DOHH2 (cell line): ENCODE data around the gene PAGR1.
"Not testable (repeated sequence)": the region's sequence is repeated elsewhere in the genome, so short reads cannot be mapped to it uniquely, and the experiment has no call there.

ENCODE experiments used
- H3F3A ChIP-seq: fragments of 200-600 bp; sonication (generic), shearing (Covaris generic); 2 replicates; pipeline ENCODE4 v1.6.0; 2016; ENCODE audit warnings: antibody characterized with exemption, mild to moderate bottlenecking; ENCODE audit not compliant: control insufficient read depth, insufficient read depth
- H3K27ac ChIP-seq: fragments of 200-600 bp; sonication (generic); 2 replicates; pipeline ENCODE4 v1.5.1; 2014; ENCODE audit warnings: low read depth, mild to moderate bottlenecking, low read length, moderate library complexity
- H3K27me3 ChIP-seq: fragments of 200-600 bp; sonication (generic); 2 replicates; pipeline ENCODE4 v1.6.1; 2014; ENCODE audit warnings: mild to moderate bottlenecking, low read length, mixed read lengths; ENCODE audit not compliant: control insufficient read depth
- H3K36me3 ChIP-seq: fragments of 200-600 bp; sonication (generic); 2 replicates; pipeline ENCODE4 v1.6.1; 2014; ENCODE audit warnings: mild to moderate bottlenecking, low read length, moderate library complexity, mixed read lengths; ENCODE audit not compliant: control insufficient read depth
- H3K4me1 ChIP-seq: fragments of 200-600 bp; sonication (generic); 2 replicates; pipeline ENCODE4 v1.6.1; 2014; ENCODE audit warnings: mild to moderate bottlenecking, low read length, mixed read lengths; ENCODE audit not compliant: control insufficient read depth
- H3K4me2 ChIP-seq: fragments of 200-600 bp; sonication (generic); 2 replicates; pipeline ENCODE4 v1.6.0; 2014; ENCODE audit warnings: mild to moderate bottlenecking, low read length, moderate library complexity
- H3K4me3 ChIP-seq: fragments of 200-600 bp; sonication (generic); 2 replicates; pipeline ENCODE4 v1.5.1; 2014; ENCODE audit warnings: mild to moderate bottlenecking, low read length, mixed read lengths
- H3K79me2 ChIP-seq: fragments of 200-600 bp; sonication (generic); 2 replicates; pipeline ENCODE4 v1.6.1; 2014; ENCODE audit warnings: mild to moderate bottlenecking, low read length, mixed read lengths; ENCODE audit not compliant: control insufficient read depth
- H3K9me2 ChIP-seq: fragments of 200-600 bp; sonication (generic); replicated peaks from 2 replicates; pipeline ENCODE4 v1.6.1; 2014; ENCODE audit warnings: mild to moderate bottlenecking, low read length, mixed read lengths; ENCODE audit not compliant: control insufficient read depth
- H3K9me3 ChIP-seq: fragments of 200-600 bp; sonication (generic); 2 replicates; pipeline ENCODE4 v1.6.1; 2014; ENCODE audit warnings: antibody characterized with exemption, low read length, mixed read lengths; ENCODE audit not compliant: control insufficient read depth, insufficient read depth
- H4K20me1 ChIP-seq: fragments of 200-600 bp; sonication (generic); 2 replicates; pipeline ENCODE4 v1.6.0; 2014; ENCODE audit warnings: low read depth, mild to moderate bottlenecking, antibody characterized with exemption, low read length, moderate library complexity; ENCODE audit not compliant: control insufficient read depth, insufficient read depth
- EZH2phosphoT487 ChIP-seq: fragments of 200-600 bp; sonication (generic); IDR thresholded peaks from 2 replicates; pipeline ENCODE4 v1.6.1; 2017; ENCODE audit warnings: borderline replicate concordance, mild to moderate bottlenecking, antibody characterized with exemption, low read length, moderate library complexity, mixed read lengths
- TF ChIP-seq, protein P1 (sequence below): fragments of 200-600 bp; sonication (generic); IDR thresholded peaks from one replicate; pipeline ENCODE4 v1.5.1; 2014; ENCODE audit warnings: antibody characterized with exemption, mild to moderate bottlenecking, low read depth, low read length; ENCODE audit not compliant: poor library complexity, severe bottlenecking

PAGR1 gene

DNA sequence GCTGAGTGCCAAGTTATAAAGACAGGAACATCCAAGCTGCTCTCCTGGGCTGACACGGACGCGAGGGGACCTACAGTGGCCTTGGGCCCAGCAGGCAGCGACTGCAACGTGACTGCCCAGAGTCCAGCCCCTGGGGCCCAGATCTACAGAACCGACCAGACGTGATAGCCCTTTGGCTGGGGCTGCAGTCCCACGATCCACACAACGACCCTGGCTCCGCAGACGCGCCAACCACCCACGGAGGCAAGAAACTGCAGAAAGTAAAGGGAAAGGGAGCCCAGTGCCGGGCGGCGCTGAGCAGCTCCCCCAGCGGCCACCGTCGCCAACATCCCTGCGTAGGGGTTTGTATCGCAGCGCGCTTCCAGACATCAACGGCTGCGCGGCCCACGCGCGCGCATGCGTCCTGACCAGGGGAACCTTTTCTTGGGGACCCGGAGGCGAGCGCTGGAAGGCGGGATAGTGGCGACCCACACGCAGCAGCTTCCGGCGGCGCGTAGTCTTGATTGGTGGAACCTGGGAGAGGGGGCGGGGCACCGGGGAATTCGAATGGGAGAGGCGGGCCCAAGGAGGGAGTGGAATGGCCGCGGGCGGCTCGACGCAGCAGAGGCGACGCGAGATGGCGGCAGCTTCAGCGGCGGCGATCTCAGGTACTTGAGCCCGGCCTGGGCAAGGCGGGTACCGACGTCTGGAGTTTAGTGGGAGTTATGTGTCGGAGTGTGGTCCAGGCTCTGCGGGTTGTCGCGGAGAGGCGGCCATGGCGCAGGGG, 25.6 kb upstream of the PAGR1 start, which contains the start of gene KIF22:
Gene KIF22, plus strand, starts transcription at position 569 of the 766 bp plus-strand sequence. Its CDS starts 9 bp downstream, at position 578.
- Histone ChIP-seq H3K79me2 (peaks cover 48% of the 10 kb centered on the region), H3K4me3 (peak within 1 kb of the TSS; percentile 91), H3K9me2 (no peaks in the 10 kb centered on the region), H3K4me1 (peaks cover 33% of the 10 kb centered on the region), H3K27me3 (no peaks in the 10 kb centered on the region), H3K27ac (peak within 1 kb of the TSS; percentile 61), H3K4me2 (peak within 1 kb of the TSS; percentile 89), H3F3A (no peaks in the 10 kb centered on the region; the same call in 1 of the 2 replicates), H3K36me3 (peaks cover 47% of the 10 kb centered on the region), H4K20me1 (peaks cover 19% of the 10 kb centered on the region; the same call in 1 of the 2 replicates), H3K9me3 (no peaks in the 10 kb centered on the region)
- no peak for TF ChIP-seq EZH2phosphoT487
- TF ChIP-seq, protein P1, sequence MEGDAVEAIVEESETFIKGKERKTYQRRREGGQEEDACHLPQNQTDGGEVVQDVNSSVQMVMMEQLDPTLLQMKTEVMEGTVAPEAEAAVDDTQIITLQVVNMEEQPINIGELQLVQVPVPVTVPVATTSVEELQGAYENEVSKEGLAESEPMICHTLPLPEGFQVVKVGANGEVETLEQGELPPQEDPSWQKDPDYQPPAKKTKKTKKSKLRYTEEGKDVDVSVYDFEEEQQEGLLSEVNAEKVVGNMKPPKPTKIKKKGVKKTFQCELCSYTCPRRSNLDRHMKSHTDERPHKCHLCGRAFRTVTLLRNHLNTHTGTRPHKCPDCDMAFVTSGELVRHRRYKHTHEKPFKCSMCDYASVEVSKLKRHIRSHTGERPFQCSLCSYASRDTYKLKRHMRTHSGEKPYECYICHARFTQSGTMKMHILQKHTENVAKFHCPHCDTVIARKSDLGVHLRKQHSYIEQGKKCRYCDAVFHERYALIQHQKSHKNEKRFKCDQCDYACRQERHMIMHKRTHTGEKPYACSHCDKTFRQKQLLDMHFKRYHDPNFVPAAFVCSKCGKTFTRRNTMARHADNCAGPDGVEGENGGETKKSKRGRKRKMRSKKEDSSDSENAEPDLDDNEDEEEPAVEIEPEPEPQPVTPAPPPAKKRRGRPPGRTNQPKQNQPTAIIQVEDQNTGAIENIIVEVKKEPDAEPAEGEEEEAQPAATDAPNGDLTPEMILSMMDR: peak; percentile 76

DNA sequence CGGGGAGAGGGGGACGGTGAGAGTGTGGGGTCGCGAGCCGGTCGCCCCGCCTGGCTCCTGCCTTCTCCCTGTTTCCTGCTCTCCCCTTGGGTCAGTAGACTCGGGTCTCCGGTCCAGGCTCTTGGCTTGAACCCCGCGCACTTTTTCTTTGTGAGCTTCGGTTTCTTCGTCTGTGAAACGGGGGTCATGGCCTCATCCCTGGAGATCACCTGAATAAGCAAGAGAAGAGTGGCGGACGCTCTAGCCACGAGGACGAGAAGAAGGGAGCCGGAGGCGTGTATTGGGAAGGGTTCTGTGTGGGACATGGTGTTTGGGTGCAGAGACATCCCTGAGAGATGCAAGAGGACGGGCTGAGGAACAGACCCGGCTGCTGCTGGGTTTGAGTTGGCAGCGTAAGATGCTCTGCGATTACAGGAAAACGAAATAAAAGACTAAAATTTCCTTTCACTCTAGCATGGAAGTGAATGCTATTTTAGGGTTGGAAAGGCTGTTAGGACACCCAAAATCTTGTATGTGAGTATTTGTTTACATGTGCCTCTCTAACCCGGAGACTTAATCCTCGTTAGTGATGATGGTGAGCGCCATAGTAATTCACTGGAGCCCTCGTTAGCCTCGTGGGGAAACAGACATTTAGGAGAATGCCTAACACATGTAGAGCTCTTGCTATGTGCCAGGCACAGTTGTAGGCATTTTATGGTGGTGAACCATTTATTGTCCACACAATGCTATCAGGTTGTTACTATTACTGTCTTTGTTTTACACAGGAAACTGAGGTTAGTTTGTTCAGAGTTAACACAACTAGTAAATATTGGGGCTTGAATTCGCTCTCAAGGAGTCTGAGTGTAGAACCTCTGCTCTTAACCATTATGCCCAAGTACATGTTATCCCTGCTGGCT, 24.8 kb upstream of the PAGR1 start:
- no peak for TF ChIP-seq EZH2phosphoT487
- TF ChIP-seq, protein P1: no peak
- Histone ChIP-seq H3K9me2 (no peaks in the 10 kb centered on the region), H3K4me3 (peak overlapping the region; percentile 91), H3K27me3 (no peaks in the 10 kb centered on the region), H3K4me2 (peak overlapping the region; percentile 87), H3F3A (no peaks in the 10 kb centered on the region; the same call in 1 of the 2 replicates), H3K27ac (peak overlapping the region; percentile 61), H3K4me1 (peaks cover 33% of the 10 kb centered on the region), H3K9me3 (no peaks in the 10 kb centered on the region), H3K79me2 (peaks cover 57% of the 10 kb centered on the region), H3K36me3 (peaks cover 55% of the 10 kb centered on the region), H4K20me1 (peaks cover 19% of the 10 kb centered on the region; the same call in 1 of the 2 replicates)

DNA sequence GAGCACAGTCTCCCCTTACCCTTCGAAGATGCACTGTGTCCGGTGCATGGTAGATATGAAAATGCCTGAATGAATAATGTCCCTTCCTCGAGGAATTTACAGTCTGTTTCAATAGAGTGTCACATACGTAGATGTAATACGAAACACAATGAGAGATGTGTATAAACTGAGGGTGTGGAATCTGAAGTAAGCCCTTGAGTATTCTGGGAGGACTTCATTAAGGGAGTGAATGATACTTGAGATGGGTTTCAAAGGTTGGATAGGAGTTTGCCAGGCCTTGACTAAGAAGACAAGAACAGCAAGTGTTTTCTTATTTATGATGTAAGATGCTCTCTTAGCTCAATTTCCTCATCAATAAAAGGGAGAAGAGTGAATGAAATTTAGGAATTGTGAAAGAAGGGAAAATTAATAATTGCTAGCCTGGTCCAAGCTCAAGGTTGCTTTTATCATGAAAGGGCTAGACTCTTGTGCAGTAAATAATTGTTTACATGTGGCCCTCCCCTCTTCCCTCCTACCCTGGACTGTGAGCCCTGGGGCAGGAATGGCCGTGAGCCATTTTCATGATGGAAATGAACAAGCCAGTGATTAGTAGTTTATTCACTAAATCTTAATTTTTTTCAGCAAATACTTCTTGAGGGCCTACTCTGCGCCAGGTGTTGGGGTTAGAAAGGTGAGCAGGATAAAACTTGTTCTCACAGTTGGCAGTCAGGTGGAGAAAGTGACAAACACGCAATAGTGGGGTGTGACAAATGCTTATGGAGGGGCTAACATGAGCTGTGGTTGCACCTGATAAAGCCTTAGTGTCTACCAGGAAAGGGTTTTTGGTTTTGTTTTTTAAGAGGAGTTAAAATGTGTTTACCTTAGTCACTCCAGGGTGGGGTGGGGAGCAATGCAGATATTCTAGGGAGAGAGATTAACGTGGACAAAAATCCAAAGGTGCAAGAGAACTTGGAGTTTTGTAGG, 23.8 kb upstream of the PAGR1 start:
- Histone ChIP-seq H3K79me2 (peaks cover 66% of the 10 kb centered on the region), H3K4me3 (peak overlapping the region; percentile 91), H3K36me3 (peaks cover 65% of the 10 kb centered on the region), H3K4me2 (peak overlapping the region; percentile 87), H3K27me3 (no peaks in the 10 kb centered on the region), H3K9me2 (no peaks in the 10 kb centered on the region), H3K4me1 (peaks cover 33% of the 10 kb centered on the region), H4K20me1 (peaks cover 22% of the 10 kb centered on the region; the same call in 1 of the 2 replicates), H3K9me3 (no peaks in the 10 kb centered on the region), H3K27ac (peak overlapping the region; percentile 61), H3F3A (no peaks in the 10 kb centered on the region; the same call in 1 of the 2 replicates)
- TF ChIP-seq, protein P1: no peak
- TF ChIP-seq EZH2phosphoT487: no peak

DNA sequence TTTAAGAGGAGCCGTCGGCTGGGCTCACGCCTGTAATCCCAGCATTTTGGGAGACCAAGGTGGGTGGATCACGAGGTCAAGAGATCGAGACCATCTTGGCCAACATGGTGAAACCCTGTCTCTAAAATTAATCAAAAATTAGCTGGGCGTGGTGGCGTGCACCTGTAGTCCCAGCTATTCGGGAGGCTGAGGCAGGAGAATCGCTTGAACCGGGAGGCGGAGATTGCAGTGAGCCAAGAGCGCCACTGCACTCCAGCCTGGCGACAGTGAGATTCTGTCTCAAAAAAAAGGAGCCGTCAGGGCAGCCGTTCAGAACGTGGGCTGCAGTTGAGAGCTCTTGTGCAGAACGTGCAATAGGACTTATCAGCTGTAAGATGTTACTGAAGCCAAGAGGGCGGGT, 22.8 kb upstream of the PAGR1 start:
- peak overlapping the region; percentile 91; the same call in 1 of the 2 replicates for H3K4me3 ChIP-seq
- H3K27me3 ChIP-seq, H3K27ac ChIP-seq, H3F3A ChIP-seq, H3K9me3 ChIP-seq, H3K9me2 ChIP-seq: not testable (repeated sequence)
- H3K79me2 ChIP-seq: peaks cover 69% of the 10 kb centered on the region
- peak overlapping the region; percentile 87 for H3K4me2 ChIP-seq
- peaks cover 22% of the 10 kb centered on the region; the same call in 1 of the 2 replicates for H4K20me1 ChIP-seq
- peaks cover 33% of the 10 kb centered on the region for H3K4me1 ChIP-seq
- H3K36me3 ChIP-seq: peaks cover 75% of the 10 kb centered on the region
